Fibroblast of lung (primary cell): ENCODE data around the gene AICDA.

ENCODE experiments used
- CTCF ChIP-seq, 2 donors: IDR thresholded peaks in 1 of 2; conservative IDR thresholded peaks in 1 of 2; 1 replicate in 1 of 2; 2 replicates in 1 of 2; pipeline ENCODE4 v1.5.1; 2011 to 2012; ENCODE audit warnings: low read length in 2 of 2, control low read depth in 1 of 2, inconsistent platforms in 1 of 2, low read depth in 1 of 2, mild to moderate bottlenecking in 1 of 2
- EZH2 ChIP-seq: IDR thresholded peaks from 2 replicates; pipeline ENCODE4 v1.5.1; 2012; ENCODE audit warnings: low read length, control low read depth, mild to moderate bottlenecking; ENCODE audit errors: missing control alignments

DNA sequence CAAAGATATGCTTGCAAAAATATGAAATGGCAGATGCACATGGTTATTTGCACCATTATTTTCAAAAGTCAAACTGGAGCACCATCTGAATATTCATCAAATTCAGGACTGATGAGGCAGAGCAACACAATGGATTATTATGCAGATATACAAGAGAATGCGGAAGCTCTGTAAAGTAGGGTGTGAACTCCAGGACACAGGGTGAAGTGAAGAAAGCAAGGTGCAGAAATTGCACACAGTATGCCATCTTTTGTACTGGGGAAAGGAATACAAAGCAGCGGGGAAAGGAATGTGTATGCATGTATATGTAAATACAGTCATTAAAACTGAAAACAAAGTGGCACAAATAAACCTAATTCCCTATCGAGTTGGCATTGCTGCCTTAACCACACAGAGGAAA, 49.3 kb downstream of the AICDA start:
- no peak for TF ChIP-seq CTCF (conservative IDR thresholded peaks at IDR 0.05 in 1 of 2, IDR thresholded peaks at IDR 0.05 in 1 of 2; ENCODE audit: low read depth in 1 of 2, low read length in 2 of 2)
- no peak for TF ChIP-seq EZH2
